Measurements from ENCODE around the gene DNAJB8. TPM values are rescaled to one million over a fixed set of nuclear protein-coding genes. Genes with fewer than 3 reads are reported as not detected.
A peak's percentile ranks its signal among the peaks of the same experiment; 100 is the strongest.

DNAJB8 gene
- total RNA-seq, 2 experiments from 2014 or later, result not detected

DNA sequence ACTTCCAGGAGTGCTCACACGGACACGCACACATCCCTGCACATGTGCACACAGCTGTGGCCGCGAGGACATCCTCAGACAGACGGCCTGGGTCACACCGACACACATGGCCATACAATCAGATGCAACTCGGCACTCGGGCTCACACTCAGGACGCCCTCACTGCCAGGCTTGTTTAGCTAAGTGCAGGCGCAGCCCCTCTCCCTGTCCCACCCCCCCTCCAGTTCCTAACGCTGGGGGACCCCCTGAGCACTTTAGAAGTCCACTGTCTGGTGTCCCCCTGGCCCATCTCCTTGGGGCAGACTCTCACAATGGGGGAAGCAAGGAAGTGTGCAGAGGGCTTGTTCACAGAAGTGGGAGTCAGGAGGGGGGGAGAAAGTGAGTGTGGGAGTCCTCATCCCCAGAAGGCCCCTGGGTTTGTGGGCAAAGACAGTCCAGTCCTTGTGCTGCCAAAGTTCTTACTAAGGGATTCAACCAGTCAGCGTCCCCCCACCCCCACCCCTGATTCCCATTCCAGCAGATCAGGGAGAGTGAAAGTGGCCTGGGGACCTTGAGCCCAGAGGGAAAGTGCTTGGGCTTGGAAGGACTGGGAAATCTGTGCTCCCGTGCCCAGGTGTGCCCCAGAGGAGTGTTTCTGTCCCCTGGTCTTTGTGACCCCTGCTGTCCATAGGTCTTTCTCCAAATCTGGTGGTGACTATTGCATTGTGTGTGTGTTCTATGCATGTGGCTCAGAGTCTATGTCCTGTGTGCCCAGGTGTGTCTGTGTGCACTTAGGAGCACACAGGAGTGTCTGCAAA, 27.1 kb upstream of the DNAJB8 start:
- no peaks in the 10 kb centered on the region for H3K9me2 ChIP-seq (ENCODE audit: insufficient read depth, low read length)
- TF ChIP-seq EZH2phosphoT487 (IDR thresholded peaks at IDR 0.05; ENCODE audit: borderline replicate concordance, low read depth, low read length), result no peak
- TF ChIP-seq, protein P1, sequence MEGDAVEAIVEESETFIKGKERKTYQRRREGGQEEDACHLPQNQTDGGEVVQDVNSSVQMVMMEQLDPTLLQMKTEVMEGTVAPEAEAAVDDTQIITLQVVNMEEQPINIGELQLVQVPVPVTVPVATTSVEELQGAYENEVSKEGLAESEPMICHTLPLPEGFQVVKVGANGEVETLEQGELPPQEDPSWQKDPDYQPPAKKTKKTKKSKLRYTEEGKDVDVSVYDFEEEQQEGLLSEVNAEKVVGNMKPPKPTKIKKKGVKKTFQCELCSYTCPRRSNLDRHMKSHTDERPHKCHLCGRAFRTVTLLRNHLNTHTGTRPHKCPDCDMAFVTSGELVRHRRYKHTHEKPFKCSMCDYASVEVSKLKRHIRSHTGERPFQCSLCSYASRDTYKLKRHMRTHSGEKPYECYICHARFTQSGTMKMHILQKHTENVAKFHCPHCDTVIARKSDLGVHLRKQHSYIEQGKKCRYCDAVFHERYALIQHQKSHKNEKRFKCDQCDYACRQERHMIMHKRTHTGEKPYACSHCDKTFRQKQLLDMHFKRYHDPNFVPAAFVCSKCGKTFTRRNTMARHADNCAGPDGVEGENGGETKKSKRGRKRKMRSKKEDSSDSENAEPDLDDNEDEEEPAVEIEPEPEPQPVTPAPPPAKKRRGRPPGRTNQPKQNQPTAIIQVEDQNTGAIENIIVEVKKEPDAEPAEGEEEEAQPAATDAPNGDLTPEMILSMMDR (conservative IDR thresholded peaks at IDR 0.05; ENCODE audit: low read length), result no peak
- BruUV-seq (replicated peaks), result no TSS peak
- H3K4me3 ChIP-seq (ENCODE audit: low read depth, low read length, poor library complexity, severe bottlenecking), result no peak overlapping the region
- no peak overlapping the region for H3K4me2 ChIP-seq (ENCODE audit: low read length)
- CTCF ChIA-PET (ENCODE audit: unreplicated experiment), result no interaction called here
- DNase-seq (ENCODE audit: low spot score), result no peak
- no peaks in the 10 kb centered on the region for H4K20me1 ChIP-seq (ENCODE audit: insufficient read depth, low read length)
- no peaks in the 10 kb centered on the region for H3K79me2 ChIP-seq (ENCODE audit: insufficient read depth, low read depth, low read length)
- H3K9me3 ChIP-seq (ENCODE audit: low read length), result no peaks in the 10 kb centered on the region
- POLR2A ChIA-PET, result no interaction called here
- no peak overlapping the region for H2AFZ ChIP-seq (ENCODE audit: low read length)
- no peaks in the 10 kb centered on the region for H3K4me1 ChIP-seq (ENCODE audit: insufficient read depth, low read length, poor library complexity, severe bottlenecking)
- H3K27ac ChIP-seq (ENCODE audit: low read depth, low read length, poor library complexity, severe bottlenecking), result no peak overlapping the region
- no peaks in the 10 kb centered on the region for H3K36me3 ChIP-seq (ENCODE audit: insufficient read depth, low read length)
- intact Hi-C loops (cut with micrococcal nuclease; ENCODE audit: unreplicated experiment), result no loop called here

DNA sequence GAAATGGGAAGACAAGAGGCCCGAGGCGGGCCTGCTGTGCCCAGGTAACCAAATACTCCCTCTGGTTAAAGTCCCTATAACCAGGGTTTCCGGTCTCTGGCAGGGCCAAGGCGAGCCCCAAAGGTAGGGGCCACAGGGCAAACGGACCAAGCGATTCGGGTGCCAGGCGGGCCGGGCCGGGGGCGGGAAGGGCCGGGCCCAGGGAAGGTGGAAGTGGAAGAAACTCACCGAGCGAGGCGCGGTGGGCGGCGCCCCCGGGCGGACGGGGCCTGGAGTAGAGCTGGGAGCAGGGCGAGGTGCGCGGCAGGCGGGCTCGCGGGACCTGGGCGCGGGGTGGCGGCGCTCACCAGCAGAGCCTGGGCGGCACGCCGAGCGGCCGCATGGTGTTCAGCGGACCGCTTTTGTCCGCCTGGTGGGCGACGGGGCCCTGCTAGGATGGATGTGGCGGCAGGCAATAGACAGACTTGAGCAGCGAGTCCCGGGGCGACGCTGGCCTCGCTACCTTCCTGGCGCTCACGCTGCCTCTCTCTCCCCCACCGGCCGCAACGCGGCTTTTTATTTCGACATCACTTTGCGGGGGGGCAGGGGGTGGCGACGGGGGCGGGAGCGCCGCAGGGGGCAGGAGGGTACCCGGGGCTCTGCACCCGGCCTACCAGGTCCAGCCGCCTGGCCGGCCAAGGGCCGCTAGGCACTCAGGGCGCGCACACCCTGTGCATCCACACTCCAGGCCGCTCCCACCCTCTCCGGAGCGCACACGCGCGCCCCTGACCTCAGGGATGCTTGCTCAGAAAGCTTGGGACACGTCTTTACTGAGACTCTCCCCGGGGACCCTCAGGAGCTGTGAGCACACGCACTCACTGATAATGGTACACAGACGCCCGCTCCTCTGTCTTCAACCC, 26.2 kb upstream of the DNAJB8 start, which contains the start of gene GATA2:
Gene GATA2, minus strand, starts transcription at position 531 of the 899 bp plus-strand sequence. CDS start 6,170 bp downstream, outside the sequence.
- no peaks in the 10 kb centered on the region for H3K9me2 ChIP-seq (ENCODE audit: insufficient read depth, low read length)
- no peaks in the 10 kb centered on the region for H3K79me2 ChIP-seq (ENCODE audit: insufficient read depth, low read depth, low read length)
- peak; percentile 14 for DNase-seq (ENCODE audit: low spot score)
- no peaks in the 10 kb centered on the region; the same call in 1 of the 2 replicates for H4K20me1 ChIP-seq (ENCODE audit: insufficient read depth, low read length)
- H2AFZ ChIP-seq (ENCODE audit: low read length), result no peak within 1 kb of the TSS
- H3K36me3 ChIP-seq (ENCODE audit: insufficient read depth, low read length), result no peaks in the 10 kb centered on the region
- H3K4me2 ChIP-seq (ENCODE audit: low read length), result peak within 1 kb of the TSS; percentile 41; the same call in 1 of the 2 replicates
- H3K4me1 ChIP-seq (ENCODE audit: insufficient read depth, low read length, poor library complexity, severe bottlenecking), result no peaks in the 10 kb centered on the region
- no peak within 1 kb of the TSS for H3K27ac ChIP-seq (ENCODE audit: low read depth, low read length, poor library complexity, severe bottlenecking)
- H3K4me3 ChIP-seq (ENCODE audit: low read depth, low read length, poor library complexity, severe bottlenecking), result no peak within 1 kb of the TSS
- TF ChIP-seq EZH2phosphoT487 (IDR thresholded peaks at IDR 0.05; ENCODE audit: borderline replicate concordance, low read depth, low read length), result no peak; the same call in none of the 2 replicates
- TF ChIP-seq, protein P1 (conservative IDR thresholded peaks at IDR 0.05; ENCODE audit: low read length), result 0 out of 2 replicates have a peak, but pooled peaks have one; percentile 43
- no TSS peak for BruUV-seq (replicated peaks)
- intact Hi-C loops (cut with micrococcal nuclease; ENCODE audit: unreplicated experiment), result no loop called here
- no peaks in the 10 kb centered on the region for H3K9me3 ChIP-seq (ENCODE audit: low read length)
- ChIA-PET CTCF (ENCODE audit: unreplicated experiment) (no interaction called here), POLR2A (no interaction called here)
